ENCODE measurements around the gene PRR30. TPM values are rescaled to one million over a fixed set of nuclear protein-coding genes. Genes with fewer than 3 reads are reported as not detected.

The PRR30 gene
- total RNA-seq (not detected), polyA plus RNA-seq (not detected)
- long read RNA-seq, donor 1 = 0 reads
- long read RNA-seq, donor 2 = 0 reads
- long read RNA-seq, donor 3 = 0 reads
- long read RNA-seq, donor 4 = 0 reads
- long read RNA-seq, donor 5 = 0 reads
- long read RNA-seq, donor 6 = 0 reads
- long read RNA-seq, donor 7 = 0 reads
- long read RNA-seq, donor 8 = 0 reads
- long read RNA-seq, donor 9 = 0 reads
- long read RNA-seq, donor 10 = 0 reads

DNA sequence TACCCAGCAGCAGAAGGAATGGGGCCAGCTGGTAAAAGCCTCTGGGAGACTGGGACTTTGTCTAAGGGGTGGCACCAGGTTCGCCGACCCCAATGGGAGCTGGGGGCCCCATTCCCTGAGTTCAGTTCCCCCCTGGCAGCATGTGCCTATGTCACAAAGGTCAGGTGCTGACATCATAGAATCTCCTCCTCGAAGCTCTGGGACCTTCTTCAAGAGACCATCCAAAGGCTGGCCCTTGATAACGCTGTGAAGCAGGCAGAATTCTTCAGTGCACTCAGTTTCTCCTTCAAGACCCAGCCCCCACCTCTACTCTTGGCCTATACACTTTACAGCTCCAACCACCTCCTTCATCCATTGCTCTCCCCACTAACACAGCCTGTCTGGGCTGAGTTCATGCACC is at the start of gene PRR30:
Gene PRR30, minus strand, starts transcription at position 101 of the 400 bp plus-strand sequence. CDS start 1,081 bp downstream, outside the sequence.
- 91% methylated on average over 4 of the region's 4 CpGs for WGBS
- Histone ChIP-seq H3K4me3 (ENCODE audit: low read length in 2 of 2) (no peak within 1 kb of the TSS), H3K4me1 (ENCODE audit: control insufficient read depth in 2 of 2, insufficient read depth in 2 of 2, low read length in 2 of 2) (no peaks in the 10 kb centered on the region), H3K27ac (ENCODE audit: low read depth in 1 of 2, low read length in 1 of 2) (no peak within 1 kb of the TSS), H3K9me3 (ENCODE audit: control insufficient read depth in 2 of 2, insufficient read depth in 1 of 2, low read length in 1 of 2) (no peaks in the 10 kb centered on the region), H3K36me3 (ENCODE audit: control insufficient read depth in 2 of 2, insufficient read depth in 2 of 2, low read length in 1 of 2) (no peaks in the 10 kb centered on the region), H3K27me3 (ENCODE audit: control insufficient read depth in 2 of 2, insufficient read depth in 1 of 2, low read length in 1 of 2) (peaks cover 0 to 13% of the 10 kb centered on the region in 2 donors)
- no peak for DNase-seq (ENCODE audit: low read depth in 6 of 9, low spot score in 9 of 9)

DNA sequence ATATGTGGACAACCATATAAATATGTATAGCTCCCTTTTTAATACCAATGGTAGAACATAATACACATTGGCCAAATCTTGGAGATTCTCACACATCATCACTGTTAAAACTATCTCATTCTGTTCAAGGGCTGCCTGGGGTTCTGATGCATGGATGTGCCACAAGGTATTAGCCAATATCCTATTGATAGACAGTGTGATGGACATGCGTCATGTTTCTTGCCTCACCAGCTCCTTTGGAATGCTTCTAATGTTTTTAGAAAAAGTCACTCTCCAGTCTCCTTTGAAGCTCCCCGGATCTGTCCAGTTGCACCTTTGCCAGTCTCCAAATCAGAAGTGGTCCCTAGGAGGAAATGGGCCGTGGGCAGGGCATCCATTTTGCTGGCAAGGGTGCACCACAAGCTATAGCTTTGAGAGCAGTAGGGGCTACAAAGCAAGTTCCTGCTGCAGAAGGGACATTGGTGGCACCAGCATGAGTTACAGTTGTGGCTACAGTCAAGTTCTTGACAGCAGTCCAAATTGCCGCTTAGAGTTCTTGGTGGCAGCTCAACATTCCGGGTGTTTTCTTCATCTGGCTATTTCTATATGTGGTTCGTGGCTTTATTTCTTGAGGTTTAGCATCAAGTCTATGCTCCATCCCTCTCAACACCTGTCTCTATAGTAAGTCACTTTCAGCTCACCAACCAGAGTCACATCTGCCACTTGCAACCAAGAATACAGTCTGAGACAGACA is 47.6 kb upstream of the PRR30 start:
- 49% methylated on average over 6 of the region's 6 CpGs for WGBS
- no peaks in the 10 kb centered on the region for H3K4me1 ChIP-seq (ENCODE audit: control insufficient read depth in 2 of 2, insufficient read depth in 2 of 2, low read length in 2 of 2)

DNA sequence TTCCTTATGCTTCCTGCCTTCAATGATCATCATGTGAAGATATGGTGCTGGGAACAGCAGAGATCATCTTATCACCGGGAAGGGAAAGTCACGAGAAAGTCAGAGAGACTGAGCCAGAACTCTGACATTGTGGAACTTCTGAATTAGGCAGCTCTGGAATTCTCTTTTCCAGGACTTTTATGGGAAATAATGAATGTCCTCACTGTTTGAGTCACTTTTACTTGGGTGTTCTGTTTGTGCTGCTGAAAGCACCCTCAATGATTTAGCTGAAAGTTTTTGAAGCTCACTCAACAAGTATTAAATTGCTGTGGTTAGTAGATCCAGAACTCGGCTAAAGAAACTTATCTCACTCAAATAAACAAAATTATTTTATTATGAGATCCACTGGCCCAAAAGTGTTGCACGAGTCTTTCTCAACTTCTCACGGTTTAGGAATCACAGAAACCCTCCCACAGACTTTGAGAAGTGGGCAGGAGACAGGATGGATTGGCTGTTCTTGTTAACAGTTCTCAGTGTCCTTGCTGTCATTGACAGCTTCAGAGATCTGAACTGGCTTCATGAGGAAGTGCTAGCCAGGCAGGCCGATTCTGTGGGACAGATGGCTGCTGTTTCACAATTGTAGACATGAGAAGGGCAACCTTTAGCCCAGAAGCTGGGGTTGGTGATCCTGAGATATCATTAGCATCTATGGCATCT is 46.3 kb upstream of the PRR30 start:
- DNase-seq (ENCODE audit: low read depth in 6 of 9, low spot score in 9 of 9) = no peak
- Histone ChIP-seq H3K4me3 (ENCODE audit: low read length in 2 of 2) (no peak overlapping the region), H3K36me3 (ENCODE audit: control insufficient read depth in 2 of 2, insufficient read depth in 2 of 2, low read length in 1 of 2) (no peaks in the 10 kb centered on the region), H3K27ac (ENCODE audit: low read depth in 1 of 2, low read length in 1 of 2) (no peak overlapping the region), H3K4me1 (ENCODE audit: control insufficient read depth in 2 of 2, insufficient read depth in 2 of 2, low read length in 2 of 2) (no peaks in the 10 kb centered on the region), H3K9me3 (ENCODE audit: control insufficient read depth in 2 of 2, insufficient read depth in 1 of 2, low read length in 1 of 2) (no peaks in the 10 kb centered on the region), H3K27me3 (ENCODE audit: control insufficient read depth in 2 of 2, insufficient read depth in 1 of 2, low read length in 1 of 2) (peaks cover 0 to 2% of the 10 kb centered on the region in 2 donors)
- WGBS = 73% methylated on average over 6 of the region's 6 CpGs

More for the DNA sequence above, 47.6 kb upstream of the PRR30 start:
- no peak for DNase-seq (ENCODE audit: low read depth in 6 of 9, low spot score in 9 of 9)
- H3K27me3 ChIP-seq (ENCODE audit: control insufficient read depth in 2 of 2, insufficient read depth in 1 of 2, low read length in 1 of 2) = peaks cover 0 to 2% of the 10 kb centered on the region in 2 donors
- no peak overlapping the region for H3K27ac ChIP-seq (ENCODE audit: low read depth in 1 of 2, low read length in 1 of 2)
- no peak overlapping the region for H3K4me3 ChIP-seq (ENCODE audit: low read length in 2 of 2)
- H3K9me3 ChIP-seq (ENCODE audit: control insufficient read depth in 2 of 2, insufficient read depth in 1 of 2, low read length in 1 of 2) = no peaks in the 10 kb centered on the region
- no peaks in the 10 kb centered on the region for H3K36me3 ChIP-seq (ENCODE audit: control insufficient read depth in 2 of 2, insufficient read depth in 2 of 2, low read length in 1 of 2)

DNA sequence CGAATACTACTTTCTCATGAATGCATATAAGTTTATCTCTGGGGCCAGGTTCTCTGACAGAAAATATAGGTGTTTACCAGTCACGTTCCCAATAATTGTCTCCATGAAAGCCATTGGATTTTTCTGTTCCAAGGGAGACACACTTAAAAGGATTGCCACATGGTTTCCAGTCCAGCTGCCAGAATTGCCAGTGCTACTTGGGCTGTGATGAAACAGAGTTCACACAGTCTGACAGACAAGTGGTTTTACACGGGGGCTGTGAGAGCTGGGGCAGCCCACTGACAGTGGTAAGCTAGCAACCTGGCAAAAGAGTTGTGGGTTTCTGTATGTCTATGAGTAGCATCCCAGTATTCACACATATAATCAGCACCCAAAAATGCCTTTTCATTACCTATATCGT is 44.9 kb upstream of the PRR30 start:
- peaks cover 0 to 2% of the 10 kb centered on the region in 2 donors for H3K27me3 ChIP-seq (ENCODE audit: control insufficient read depth in 2 of 2, insufficient read depth in 1 of 2, low read length in 1 of 2)
- WGBS = 88% methylated on average over 4 of the region's 4 CpGs
- H3K36me3 ChIP-seq (ENCODE audit: control insufficient read depth in 2 of 2, insufficient read depth in 2 of 2, low read length in 1 of 2) = no peaks in the 10 kb centered on the region
- DNase-seq (ENCODE audit: low read depth in 6 of 9, low spot score in 9 of 9) = no peak
- no peaks in the 10 kb centered on the region for H3K4me1 ChIP-seq (ENCODE audit: control insufficient read depth in 2 of 2, insufficient read depth in 2 of 2, low read length in 2 of 2)
- no peak overlapping the region for H3K27ac ChIP-seq (ENCODE audit: low read depth in 1 of 2, low read length in 1 of 2)
- H3K4me3 ChIP-seq (ENCODE audit: low read length in 2 of 2) = no peak overlapping the region
- H3K9me3 ChIP-seq (ENCODE audit: control insufficient read depth in 2 of 2, insufficient read depth in 1 of 2, low read length in 1 of 2) = no peaks in the 10 kb centered on the region

DNA sequence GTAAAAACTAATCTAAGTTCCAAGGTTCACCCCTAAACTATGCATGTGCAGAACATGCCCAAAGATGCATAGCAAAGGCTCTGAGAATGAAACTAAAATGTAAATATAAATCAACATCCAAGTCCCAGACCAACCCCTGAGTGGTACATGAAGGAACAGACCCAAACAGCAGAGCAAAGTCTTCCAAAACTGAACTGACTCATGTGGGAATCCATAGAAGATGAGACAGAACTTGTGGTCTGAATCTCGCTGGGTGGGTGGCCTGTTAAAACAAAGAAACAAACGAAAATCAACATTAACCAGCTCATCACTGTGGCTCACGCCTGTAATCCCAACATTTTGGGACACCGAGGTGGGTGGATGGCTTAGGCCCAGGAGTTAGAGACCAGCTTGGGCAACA is 43.1 kb upstream of the PRR30 start:
- DNase-seq (ENCODE audit: low read depth in 6 of 9, low spot score in 9 of 9) = no peak
- Histone ChIP-seq H3K27ac (ENCODE audit: low read depth in 1 of 2, low read length in 1 of 2) (no peak overlapping the region), H3K4me1 (ENCODE audit: control insufficient read depth in 2 of 2, insufficient read depth in 2 of 2, low read length in 2 of 2) (no peaks in the 10 kb centered on the region), H3K4me3 (ENCODE audit: low read length in 2 of 2) (no peak overlapping the region), H3K9me3 (ENCODE audit: control insufficient read depth in 2 of 2, insufficient read depth in 1 of 2, low read length in 1 of 2) (no peaks in the 10 kb centered on the region), H3K36me3 (ENCODE audit: control insufficient read depth in 2 of 2, insufficient read depth in 2 of 2, low read length in 1 of 2) (no peaks in the 10 kb centered on the region), H3K27me3 (ENCODE audit: control insufficient read depth in 2 of 2, insufficient read depth in 1 of 2, low read length in 1 of 2) (peaks cover 0 to 5% of the 10 kb centered on the region in 2 donors)
- WGBS = 91% methylated on average over 4 of the region's 4 CpGs

DNA sequence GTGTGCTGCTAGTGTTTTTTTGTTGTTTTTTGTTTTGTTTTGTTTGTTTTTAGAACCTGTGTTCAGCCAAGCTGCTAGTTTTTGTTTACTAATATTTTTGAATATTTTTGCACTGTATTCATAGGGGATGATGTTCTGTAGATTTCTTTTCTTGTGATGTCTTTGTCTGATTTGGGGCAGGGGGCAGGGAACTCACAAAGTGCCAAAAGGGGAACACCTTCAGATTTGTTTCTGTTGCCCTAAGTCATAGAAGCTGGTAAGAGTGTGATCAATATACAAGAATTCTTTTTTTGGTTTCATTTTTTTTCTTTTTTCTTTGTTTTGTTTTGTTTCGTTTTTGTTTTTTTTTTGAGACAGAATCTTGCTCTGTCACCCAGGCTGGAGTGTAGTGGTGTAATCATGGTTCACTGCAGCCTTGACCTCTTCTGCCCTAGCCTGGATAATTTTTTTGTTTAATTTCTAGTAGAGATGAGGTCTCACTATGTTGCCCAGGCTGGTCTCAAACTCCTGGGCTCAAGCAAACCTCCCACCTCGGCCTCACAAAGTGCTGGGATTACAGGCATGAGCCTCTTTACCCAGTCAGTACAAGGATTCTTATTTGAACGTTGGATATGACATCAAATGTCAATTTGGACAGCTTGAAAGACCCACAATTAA is 40.3 kb upstream of the PRR30 start:
- Histone ChIP-seq H3K27me3 (ENCODE audit: control insufficient read depth in 2 of 2, insufficient read depth in 1 of 2, low read length in 1 of 2) (peaks cover 0 to 13% of the 10 kb centered on the region in 2 donors), H3K27ac (ENCODE audit: low read depth in 1 of 2, low read length in 1 of 2) (no peak overlapping the region)

DNA sequence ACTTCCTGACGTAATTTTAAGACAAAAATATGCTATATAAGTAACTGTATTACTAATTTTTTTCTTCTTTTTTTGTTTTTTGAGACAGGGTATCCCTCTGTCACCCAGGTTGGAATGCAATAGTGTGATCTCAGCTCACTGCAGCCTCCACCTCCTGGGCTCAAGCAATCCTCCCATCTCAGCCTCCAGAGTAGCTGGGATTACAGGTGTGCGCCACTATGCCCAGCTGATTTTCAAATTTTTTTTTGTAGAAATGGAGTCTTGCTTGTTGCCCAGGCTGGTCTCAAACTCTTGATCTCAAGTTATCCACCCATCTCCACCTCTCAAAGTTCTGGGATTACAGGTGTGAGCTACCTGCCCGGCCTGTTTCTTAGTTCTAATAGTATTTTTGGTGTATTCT is 39.3 kb upstream of the PRR30 start:
- H3K4me3 ChIP-seq (ENCODE audit: low read length in 2 of 2) = no peak overlapping the region
- H3K9me3 ChIP-seq (ENCODE audit: control insufficient read depth in 2 of 2, insufficient read depth in 1 of 2, low read length in 1 of 2) = no peaks in the 10 kb centered on the region
- 94% methylated on average over 3 of the region's 3 CpGs for WGBS

More for the DNA sequence above, 40.3 kb upstream of the PRR30 start:
- Histone ChIP-seq H3K4me3 (ENCODE audit: low read length in 2 of 2) (no peak overlapping the region), H3K9me3 (ENCODE audit: control insufficient read depth in 2 of 2, insufficient read depth in 1 of 2, low read length in 1 of 2) (no peaks in the 10 kb centered on the region), H3K4me1 (ENCODE audit: control insufficient read depth in 2 of 2, insufficient read depth in 2 of 2, low read length in 2 of 2) (no peaks in the 10 kb centered on the region), H3K36me3 (ENCODE audit: control insufficient read depth in 2 of 2, insufficient read depth in 2 of 2, low read length in 1 of 2) (no peaks in the 10 kb centered on the region)
- DNase-seq (ENCODE audit: low read depth in 6 of 9, low spot score in 9 of 9) = no peak
- WGBS = 82% methylated on average over 3 of the region's 3 CpGs

DNA sequence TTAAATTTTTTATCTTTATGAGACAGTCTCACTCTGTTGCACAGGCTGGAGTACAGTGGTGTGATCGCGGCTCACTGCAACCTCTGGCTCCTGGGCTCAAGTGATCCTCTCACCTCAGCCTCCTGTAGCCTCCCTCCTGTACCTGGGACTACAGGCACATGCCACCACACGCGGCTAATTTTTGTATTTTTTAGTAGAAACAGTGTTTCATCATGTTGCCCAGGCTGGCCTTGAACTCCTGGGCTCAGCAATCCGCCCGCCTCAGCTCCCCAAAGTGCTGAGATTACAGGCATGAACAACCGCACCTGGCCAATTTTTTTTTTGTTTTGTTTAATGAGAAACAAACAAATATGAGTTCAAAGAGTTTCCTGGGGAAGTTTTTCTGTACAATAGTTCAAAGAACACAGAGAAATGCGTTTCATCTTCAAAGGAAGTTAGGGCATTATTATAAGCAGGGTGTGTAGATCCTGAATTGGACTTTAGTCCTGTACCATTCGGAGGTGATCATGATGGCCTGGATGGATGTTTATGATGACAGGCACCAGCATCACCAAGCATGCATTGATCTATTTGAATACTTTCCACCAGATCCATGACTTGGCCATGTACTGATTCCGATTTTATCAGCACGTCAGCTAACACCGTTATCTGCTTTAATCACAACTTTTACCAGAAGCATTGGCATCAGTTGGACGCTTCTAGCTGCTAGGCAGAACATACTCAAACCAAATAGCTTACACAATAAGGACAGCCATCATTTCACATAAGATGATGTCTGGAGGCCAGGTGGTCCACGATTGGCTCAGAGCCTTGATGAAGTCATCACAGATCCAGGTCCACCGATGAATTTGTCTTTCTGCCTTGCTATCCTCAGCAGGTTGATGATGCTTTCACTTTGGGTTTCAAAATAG is 38.5 kb upstream of the PRR30 start:
- peaks cover 0 to 4% of the 10 kb centered on the region in 2 donors for H3K9me3 ChIP-seq (ENCODE audit: control insufficient read depth in 2 of 2, insufficient read depth in 1 of 2, low read length in 1 of 2)
- H3K27ac ChIP-seq (ENCODE audit: low read depth in 1 of 2, low read length in 1 of 2) = no peak overlapping the region
- no peak overlapping the region for H3K4me3 ChIP-seq (ENCODE audit: low read length in 2 of 2)
- H3K4me1 ChIP-seq (ENCODE audit: control insufficient read depth in 2 of 2, insufficient read depth in 2 of 2, low read length in 2 of 2) = no peaks in the 10 kb centered on the region
- H3K27me3 ChIP-seq (ENCODE audit: control insufficient read depth in 2 of 2, insufficient read depth in 1 of 2, low read length in 1 of 2) = peaks cover 0 to 23% of the 10 kb centered on the region in 2 donors
- no peak for DNase-seq (ENCODE audit: low read depth in 6 of 9, low spot score in 9 of 9)
- no peaks in the 10 kb centered on the region for H3K36me3 ChIP-seq (ENCODE audit: control insufficient read depth in 2 of 2, insufficient read depth in 2 of 2, low read length in 1 of 2)
- WGBS = 86% methylated on average over 15 of the region's 15 CpGs

More for the DNA sequence above, 39.3 kb upstream of the PRR30 start:
- H3K27me3 ChIP-seq (ENCODE audit: control insufficient read depth in 2 of 2, insufficient read depth in 1 of 2, low read length in 1 of 2) = peaks cover 0 to 18% of the 10 kb centered on the region in 2 donors
- H3K36me3 ChIP-seq (ENCODE audit: control insufficient read depth in 2 of 2, insufficient read depth in 2 of 2, low read length in 1 of 2) = no peaks in the 10 kb centered on the region
- H3K4me1 ChIP-seq (ENCODE audit: control insufficient read depth in 2 of 2, insufficient read depth in 2 of 2, low read length in 2 of 2) = no peaks in the 10 kb centered on the region
- H3K27ac ChIP-seq (ENCODE audit: low read depth in 1 of 2, low read length in 1 of 2) = no peak overlapping the region
- no peak for DNase-seq (ENCODE audit: low read depth in 6 of 9, low spot score in 9 of 9)
